Vagina (tissue), 2 donors: ENCODE measurements around the gene NCOA5.

Source experiments
- POLR2A ChIP-seq, 2 donors: fragments of 450-650 bp; IDR thresholded peaks; one replicate each; pipeline ENCODE4 v1.6.1; 2017; ENCODE audit warnings: antibody characterized with exemption in 2 of 2, mild to moderate bottlenecking in 2 of 2, moderate library complexity in 2 of 2
- POLR2AphosphoS5 ChIP-seq, 2 donors: sonication (generic); formaldehyde crosslinking; IDR thresholded peaks; one replicate each; pipeline ENCODE4 v1.9.0; 2017; ENCODE audit warnings: antibody characterized with exemption in 2 of 2, mild to moderate bottlenecking in 2 of 2, low read depth in 1 of 2; ENCODE audit not compliant: insufficient read depth in 1 of 2
- TF ChIP-seq, protein P1 (sequence below), 3 experiments: fragments of 450-650 bp in 2 of 3; fragments of 200-600 bp in 1 of 3; sonication (generic) in 1 of 3; IDR thresholded peaks; one replicate each; pipeline ENCODE4 v1.5.1; 2017 to 2019; ENCODE audit warnings: antibody characterized with exemption in 3 of 3, mild to moderate bottlenecking in 2 of 3, moderate library complexity in 2 of 3

DNA sequence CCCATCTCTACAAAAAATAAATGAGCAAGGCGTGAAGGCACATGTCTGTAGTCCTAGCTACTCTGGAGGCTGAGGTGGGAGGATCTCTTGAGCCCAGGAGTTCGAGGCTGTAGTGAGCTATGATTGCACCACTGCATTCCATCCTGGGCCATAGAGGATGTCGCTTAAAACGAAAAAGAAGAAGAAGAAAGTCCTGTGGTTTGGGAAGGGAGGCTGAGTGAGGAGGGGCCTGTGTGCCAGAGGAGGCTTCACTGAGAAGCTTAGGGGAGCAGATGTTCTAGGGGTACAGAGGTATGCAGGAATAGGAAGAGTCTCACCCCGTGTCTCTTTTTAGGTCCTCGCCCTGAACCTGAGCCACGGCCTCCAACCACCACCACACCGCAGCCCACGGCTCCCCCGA is 76.8 kb downstream of the NCOA5 start:
- TF ChIP-seq, protein P1, sequence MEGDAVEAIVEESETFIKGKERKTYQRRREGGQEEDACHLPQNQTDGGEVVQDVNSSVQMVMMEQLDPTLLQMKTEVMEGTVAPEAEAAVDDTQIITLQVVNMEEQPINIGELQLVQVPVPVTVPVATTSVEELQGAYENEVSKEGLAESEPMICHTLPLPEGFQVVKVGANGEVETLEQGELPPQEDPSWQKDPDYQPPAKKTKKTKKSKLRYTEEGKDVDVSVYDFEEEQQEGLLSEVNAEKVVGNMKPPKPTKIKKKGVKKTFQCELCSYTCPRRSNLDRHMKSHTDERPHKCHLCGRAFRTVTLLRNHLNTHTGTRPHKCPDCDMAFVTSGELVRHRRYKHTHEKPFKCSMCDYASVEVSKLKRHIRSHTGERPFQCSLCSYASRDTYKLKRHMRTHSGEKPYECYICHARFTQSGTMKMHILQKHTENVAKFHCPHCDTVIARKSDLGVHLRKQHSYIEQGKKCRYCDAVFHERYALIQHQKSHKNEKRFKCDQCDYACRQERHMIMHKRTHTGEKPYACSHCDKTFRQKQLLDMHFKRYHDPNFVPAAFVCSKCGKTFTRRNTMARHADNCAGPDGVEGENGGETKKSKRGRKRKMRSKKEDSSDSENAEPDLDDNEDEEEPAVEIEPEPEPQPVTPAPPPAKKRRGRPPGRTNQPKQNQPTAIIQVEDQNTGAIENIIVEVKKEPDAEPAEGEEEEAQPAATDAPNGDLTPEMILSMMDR (IDR thresholded peaks at IDR 0.05), result no peak
- TF ChIP-seq POLR2AphosphoS5 (IDR thresholded peaks at IDR 0.05; ENCODE audit: insufficient read depth in 1 of 2, low read depth in 1 of 2) (no peak), POLR2A (IDR thresholded peaks at IDR 0.05) (no peak)
